Coronary artery (tissue), 2 donors: Measurements from ENCODE around the gene AKR1B1.

ENCODE experiments used
- DNase-seq: peaks from one replicate; pipeline ENCODE4 v3.0.0-alpha.2; 2017; ENCODE audit warnings: low spot score
- H3K27ac ChIP-seq, 2 donors: fragments of 200-600 bp; sonication (generic); one replicate each; pipeline ENCODE4 v1.5.1; 2016 to 2019
- H3K4me3 ChIP-seq: fragments of 200-600 bp; sonication (generic); 2 replicates; pipeline ENCODE4 v1.5.1; 2016; ENCODE audit warnings: mild to moderate bottlenecking, moderate library complexity
- TF ChIP-seq, protein P1 (sequence below): fragments of 200-600 bp; sonication (generic); IDR thresholded peaks from one replicate; pipeline ENCODE4 v1.5.1; 2019; ENCODE audit warnings: antibody characterized with exemption

AKR1B1 gene

GRCh38 chr7:134441264-134441663, 17.6 kb downstream of the AKR1B1 start:
- no peak for DNase-seq
- H3K4me3 ChIP-seq = no peak overlapping the region
- H3K27ac ChIP-seq = no peak overlapping the region
- TF ChIP-seq, protein P1, sequence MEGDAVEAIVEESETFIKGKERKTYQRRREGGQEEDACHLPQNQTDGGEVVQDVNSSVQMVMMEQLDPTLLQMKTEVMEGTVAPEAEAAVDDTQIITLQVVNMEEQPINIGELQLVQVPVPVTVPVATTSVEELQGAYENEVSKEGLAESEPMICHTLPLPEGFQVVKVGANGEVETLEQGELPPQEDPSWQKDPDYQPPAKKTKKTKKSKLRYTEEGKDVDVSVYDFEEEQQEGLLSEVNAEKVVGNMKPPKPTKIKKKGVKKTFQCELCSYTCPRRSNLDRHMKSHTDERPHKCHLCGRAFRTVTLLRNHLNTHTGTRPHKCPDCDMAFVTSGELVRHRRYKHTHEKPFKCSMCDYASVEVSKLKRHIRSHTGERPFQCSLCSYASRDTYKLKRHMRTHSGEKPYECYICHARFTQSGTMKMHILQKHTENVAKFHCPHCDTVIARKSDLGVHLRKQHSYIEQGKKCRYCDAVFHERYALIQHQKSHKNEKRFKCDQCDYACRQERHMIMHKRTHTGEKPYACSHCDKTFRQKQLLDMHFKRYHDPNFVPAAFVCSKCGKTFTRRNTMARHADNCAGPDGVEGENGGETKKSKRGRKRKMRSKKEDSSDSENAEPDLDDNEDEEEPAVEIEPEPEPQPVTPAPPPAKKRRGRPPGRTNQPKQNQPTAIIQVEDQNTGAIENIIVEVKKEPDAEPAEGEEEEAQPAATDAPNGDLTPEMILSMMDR = no peak

GRCh38 chr7:134440476-134440875, 18.4 kb downstream of the AKR1B1 start:
- TF ChIP-seq, protein P1 = no peak
- DNase-seq = no peak
- Histone ChIP-seq H3K4me3 (no peak overlapping the region), H3K27ac (no peak overlapping the region)

DNA sequence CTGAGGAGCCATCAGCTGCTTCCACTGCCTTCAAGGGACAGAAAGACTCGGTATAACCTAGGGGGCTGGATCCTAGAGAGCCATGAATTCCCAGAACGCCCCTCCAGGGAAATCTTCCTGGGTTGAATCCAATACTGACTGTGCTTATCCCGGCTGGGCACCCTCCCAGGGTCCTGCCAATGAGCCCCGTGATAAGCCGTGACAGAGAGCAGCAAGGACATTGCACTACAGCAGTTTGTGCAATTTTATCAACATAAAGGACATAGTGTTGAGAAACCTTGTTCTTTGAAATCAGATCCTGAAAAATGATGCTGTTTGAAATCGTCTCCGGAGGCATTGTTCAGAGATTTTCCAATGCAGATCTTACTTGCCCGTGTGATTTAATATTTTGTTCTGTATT, 18.8 kb downstream of the AKR1B1 start:
- DNase-seq = no peak
- Histone ChIP-seq H3K27ac (no peak overlapping the region), H3K4me3 (no peak overlapping the region)
- TF ChIP-seq, protein P1 = no peak

DNA sequence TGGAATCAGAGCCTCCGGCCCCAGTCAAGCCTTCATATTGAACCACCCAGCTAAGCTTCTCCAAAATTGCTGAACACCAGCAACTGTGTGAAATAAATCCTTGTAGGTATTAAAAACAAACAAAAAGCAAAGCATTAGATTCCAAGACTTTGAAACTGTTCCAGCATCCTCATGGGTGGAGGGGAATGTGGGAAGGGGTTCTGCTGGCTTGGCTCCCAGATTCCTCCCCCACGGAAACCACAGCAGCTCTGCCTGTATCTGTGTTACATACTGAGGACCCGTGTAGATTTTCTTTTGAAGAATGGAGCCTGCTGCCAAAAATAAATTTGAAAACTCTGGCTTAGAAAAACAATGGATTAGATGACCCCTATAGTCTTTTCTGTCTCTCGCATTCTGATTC, 20.0 kb downstream of the AKR1B1 start:
- no peak for DNase-seq
- TF ChIP-seq, protein P1 = no peak
- Histone ChIP-seq H3K27ac (no peak overlapping the region), H3K4me3 (no peak overlapping the region)

- TF ChIP-seq, protein P1 = no peak
- DNase-seq = peak; percentile 2
- Histone ChIP-seq H3K4me3 (no peak overlapping the region), H3K27ac (no peak overlapping the region)
These were observed 23.6 kb downstream of the AKR1B1 start for GRCh38 chr7:134435161-134435920.

DNA sequence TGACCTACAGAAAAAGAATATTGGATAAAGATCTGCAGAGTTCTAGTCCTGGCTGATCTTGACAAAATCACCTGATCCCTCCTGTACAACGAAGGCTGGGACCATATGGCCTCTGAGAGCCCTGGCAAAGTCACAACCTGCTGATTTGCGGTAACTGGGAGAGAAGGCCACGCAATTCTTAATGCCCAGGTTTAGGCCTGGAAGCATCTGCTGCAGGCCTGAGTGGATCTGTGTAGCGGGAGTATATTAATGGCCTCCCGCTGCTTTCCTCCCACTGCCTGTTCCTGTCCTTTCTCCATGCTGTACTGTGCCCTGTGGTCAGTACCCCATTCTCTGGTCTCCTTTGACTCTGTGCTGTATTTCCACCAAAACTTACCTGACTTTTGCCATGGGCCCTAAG, 24.2 kb downstream of the AKR1B1 start:
- Histone ChIP-seq H3K4me3 (no peak overlapping the region), H3K27ac (no peak overlapping the region)
- TF ChIP-seq, protein P1 = no peak
- peak; percentile 58 for DNase-seq

GRCh38 chr7:134433430-134433829, 25.5 kb downstream of the AKR1B1 start:
- DNase-seq = no peak
- no peak overlapping the region for H3K4me3 ChIP-seq
- no peak overlapping the region for H3K27ac ChIP-seq
- TF ChIP-seq, protein P1 = no peak
